ENCODE data around the gene ABCA1.

DNA sequence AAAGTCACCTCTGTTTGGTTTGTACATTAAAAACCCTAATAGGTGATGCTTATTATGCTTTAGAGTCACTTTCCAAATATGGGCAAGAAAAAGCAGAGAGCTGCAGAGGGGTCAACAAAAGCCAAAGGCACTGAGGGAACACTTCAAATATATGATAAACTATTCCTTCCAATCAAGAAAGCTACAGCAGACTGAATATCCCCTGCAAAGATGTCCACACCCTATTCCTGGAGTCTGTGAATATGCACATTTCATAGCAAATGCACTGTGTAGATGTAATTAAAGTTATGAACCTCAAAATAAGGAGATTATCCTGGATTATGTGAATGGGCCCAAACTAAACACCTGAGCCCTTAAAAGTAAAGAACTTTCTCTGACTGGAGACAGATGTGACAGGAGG lies 74.3 kb downstream of the ABCA1 start:
- TF ChIP-seq CTCF (IDR thresholded peaks at IDR 0.05; ENCODE audit: borderline replicate concordance, extremely low read depth, low read length, poor library complexity, severe bottlenecking) (no peak), EZH2 (IDR thresholded peaks at IDR 0.05; ENCODE audit: borderline replicate concordance, low read depth, low read length, severe bottlenecking) (no peak)

Measured in DND-41 (cell line).